AG04450 (cell line): ENCODE data around the gene MGAT5B. TPM values are rescaled to one million over a fixed set of nuclear protein-coding genes. Genes with fewer than 3 reads are reported as not detected.
A peak's percentile ranks its signal among the peaks of the same experiment; 100 is the strongest.

Source experiments
- CTCF ChIA-PET: fragments of 300-600, 350-600 bp; formaldehyde crosslinking; extraction: SDS; loops from one replicate; lab custom pipeline; 2022; ENCODE audit warnings: antibody characterized with exemption, inconsistent platforms; lab: Charles Lee
- POLR2A ChIA-PET: fragments of 350-600 bp; formaldehyde crosslinking; extraction: SDS; loops from one replicate; lab custom pipeline; 2021; ENCODE audit warnings: antibody characterized with exemption, inconsistent platforms; lab: Yijun Ruan, JAX
- DNase-seq: peaks from one replicate; pipeline ENCODE4 v3.0.0-alpha.2; 2011; ENCODE audit warnings: low read depth, low spot score
- H3K27ac ChIP-seq: one replicate; pipeline ENCODE4 v1.5.1; 2012; ENCODE audit warnings: low read depth, low read length, control low read depth
- H3K27me3 ChIP-seq: one replicate; pipeline ENCODE4 v1.6.0; 2012; ENCODE audit warnings: low read length; ENCODE audit not compliant: control insufficient read depth, insufficient read depth
- H3K4me3 ChIP-seq: 2 replicates; pipeline ENCODE4 v1.5.1; 2011; ENCODE audit warnings: mild to moderate bottlenecking, low read depth, low read length, control low read depth
- H3K9me3 ChIP-seq: 2 replicates; pipeline ENCODE4 v1.5.1; 2012; ENCODE audit warnings: low read length; ENCODE audit not compliant: control insufficient read depth, insufficient read depth
- CTCF ChIP-seq: IDR thresholded peaks from 2 replicates; pipeline ENCODE4 v1.5.1; 2011; ENCODE audit warnings: low read depth, low read length, control low read depth, inconsistent platforms
- polyA plus RNA-seq: library from polyadenylated mRNA; depleted of rRNA; stranded (reverse); fragments of >200 nt; gene quantifications from 2 replicates; pipeline ENCODE4 v1.2.3, GENCODE V29; 2011

The MGAT5B gene
- polyA plus RNA-seq, 1 experiment, result 0.69 TPM

GRCh38 chr17:76867578-76868175 is 527 bp upstream of the MGAT5B start:
- no peak for TF ChIP-seq CTCF
- DNase-seq, result no peak
- CTCF ChIA-PET, result interaction anchor here (0.5 to 3.0 kb wide), 24 partner anchors 8 to 314 kb away, joined by 3 to 87 read pairs (median 4); no protein-coding TSS in a partner anchor
- Histone ChIP-seq H3K4me3 (peak overlapping the region; percentile 29; the same call in 1 of the 2 replicates), H3K27ac (peak overlapping the region; percentile 40), H3K9me3 (peaks cover 5% of the 10 kb centered on the region; the same call in 1 of the 2 replicates), H3K27me3 (peaks cover 14% of the 10 kb centered on the region)
- POLR2A ChIA-PET, result interaction anchor here (0.6 to 1.7 kb wide), 5 partner anchors 17 to 261 kb away, joined by 3 to 12 read pairs (median 4); no protein-coding TSS in a partner anchor

GRCh38 chr17:76868669-76869495 is 678 bp downstream of the MGAT5B start:
- Histone ChIP-seq H3K4me3 (peak overlapping the region; percentile 27), H3K27ac (no peak overlapping the region), H3K27me3 (peaks cover 11% of the 10 kb centered on the region), H3K9me3 (peaks cover 5% of the 10 kb centered on the region; the same call in 1 of the 2 replicates)
- POLR2A ChIA-PET, result interaction anchor here (0.6 to 1.7 kb wide), 3 partner anchors 16 to 197 kb away, joined by 3 to 12 read pairs (median 3); no protein-coding TSS in a partner anchor
- CTCF ChIA-PET, result interaction anchor here (0.6 to 3.0 kb wide), 12 partner anchors 9 to 218 kb away, joined by 3 to 87 read pairs (median 4); no protein-coding TSS in a partner anchor
- no peak for DNase-seq
- TF ChIP-seq CTCF, result no peak

- CTCF ChIA-PET, result interaction anchor here (2.2 to 3.0 kb wide), 2 partner anchors 187 kb away, joined by 17 to 87 read pairs; no protein-coding TSS in a partner anchor
- POLR2A ChIA-PET, result interaction anchor here (0.6 kb wide), 1 partner anchor 172 kb away, joined by 10 read pairs; no protein-coding TSS in a partner anchor
- no peak for TF ChIP-seq CTCF
- Histone ChIP-seq H3K27ac (no peak overlapping the region), H3K27me3 (peaks cover 11% of the 10 kb centered on the region), H3K9me3 (peaks cover 5% of the 10 kb centered on the region; the same call in 1 of the 2 replicates), H3K4me3 (no peak overlapping the region)
- no peak for DNase-seq
Observed at GRCh38 chr17:76869496-76870376, 1.5 kb downstream of the MGAT5B start.

GRCh38 chr17:76870377-76870714 is 2.1 kb downstream of the MGAT5B start:
- no peak for DNase-seq
- CTCF ChIA-PET, result interaction anchor here (2.2 kb wide), 1 partner anchor 186 kb away, joined by 17 read pairs; no protein-coding TSS in a partner anchor
- H3K9me3 ChIP-seq, result peaks cover 8% of the 10 kb centered on the region
- H3K4me3 ChIP-seq, result no peak overlapping the region
- peaks cover 11% of the 10 kb centered on the region for H3K27me3 ChIP-seq
- H3K27ac ChIP-seq, result no peak overlapping the region
- TF ChIP-seq CTCF, result no peak
- POLR2A ChIA-PET, result interaction anchor here (0.6 kb wide), 1 partner anchor 171 kb away, joined by 10 read pairs; no protein-coding TSS in a partner anchor
